NCI-H187 treated with DMSO at 0.1 percent for 48 hours (cell line): ENCODE measurements around the gene B9D2.

Experiments used
- DNase-seq: peaks from one replicate; lab custom pipeline; 2025; lab: John Stamatoyannopoulos, UW

Gene B9D2

DNA sequence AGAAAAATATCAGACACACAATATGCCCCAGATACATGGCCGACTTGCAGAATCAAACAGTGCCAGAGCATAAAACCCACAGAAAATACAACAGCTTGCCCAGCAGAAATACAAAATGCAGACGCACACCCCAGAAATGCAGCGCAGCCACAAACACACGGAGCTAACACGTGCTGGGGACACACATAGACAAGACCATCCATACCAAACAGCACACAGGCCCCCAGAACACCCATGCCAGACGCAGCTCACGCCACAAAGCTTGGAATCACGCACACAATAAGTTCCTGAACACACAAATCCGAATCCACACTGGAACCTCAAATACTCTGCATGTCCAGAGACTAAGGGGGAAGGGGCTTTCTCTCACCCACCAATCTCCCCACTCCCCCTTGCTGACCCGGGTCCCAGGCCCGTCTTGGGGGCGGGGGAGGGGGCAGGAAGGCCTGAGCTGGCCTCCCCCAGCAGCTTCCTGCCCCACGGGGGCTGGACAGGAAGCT is 36.8 kb downstream of the B9D2 start:
- DNase-seq: no peak

- DNase-seq: no peak
Measured at GRCh38 chr19:41325947-41326706, 37.8 kb downstream of the B9D2 start.

GRCh38 chr19:41325640-41325946 is 38.4 kb downstream of the B9D2 start:
- no peak for DNase-seq

DNA sequence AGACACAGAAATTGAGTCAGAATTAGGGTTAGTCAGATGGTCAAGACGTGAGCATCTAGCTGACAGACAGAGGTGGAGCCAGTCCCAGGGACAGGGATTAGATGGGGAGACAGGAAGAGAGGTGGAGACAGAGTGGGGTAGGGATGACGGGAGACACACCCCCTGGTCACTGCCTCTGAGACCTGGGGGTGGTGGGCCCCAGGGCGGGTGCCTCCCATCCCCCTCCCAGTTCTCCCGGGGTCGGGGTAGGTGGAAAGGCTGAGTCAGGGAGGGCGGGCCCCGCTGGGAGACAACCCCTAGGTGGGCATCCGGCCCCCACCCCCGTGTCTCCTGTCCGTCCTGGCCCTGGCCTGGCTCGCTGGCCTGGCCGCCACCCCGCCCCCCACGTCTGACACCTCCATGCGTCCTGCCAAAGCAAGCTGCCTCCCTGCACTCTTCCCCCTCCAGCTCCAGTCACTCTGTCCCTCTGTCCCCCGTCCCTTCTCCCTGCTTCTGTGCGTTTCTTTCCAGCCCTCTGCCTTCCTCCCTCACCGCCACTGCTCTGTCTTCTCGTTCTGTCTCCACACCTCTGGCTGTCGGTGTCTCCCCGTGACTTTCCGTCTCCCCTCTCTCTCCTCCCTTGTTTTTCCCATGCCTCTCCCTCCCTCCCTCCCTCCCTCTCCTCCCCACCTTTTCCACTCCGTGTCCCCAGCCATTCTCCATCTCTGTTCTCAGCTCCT is 38.9 kb downstream of the B9D2 start:
- no peak for DNase-seq

GRCh38 chr19:41324231-41324702 is 39.7 kb downstream of the B9D2 start:
- no peak for DNase-seq

DNA sequence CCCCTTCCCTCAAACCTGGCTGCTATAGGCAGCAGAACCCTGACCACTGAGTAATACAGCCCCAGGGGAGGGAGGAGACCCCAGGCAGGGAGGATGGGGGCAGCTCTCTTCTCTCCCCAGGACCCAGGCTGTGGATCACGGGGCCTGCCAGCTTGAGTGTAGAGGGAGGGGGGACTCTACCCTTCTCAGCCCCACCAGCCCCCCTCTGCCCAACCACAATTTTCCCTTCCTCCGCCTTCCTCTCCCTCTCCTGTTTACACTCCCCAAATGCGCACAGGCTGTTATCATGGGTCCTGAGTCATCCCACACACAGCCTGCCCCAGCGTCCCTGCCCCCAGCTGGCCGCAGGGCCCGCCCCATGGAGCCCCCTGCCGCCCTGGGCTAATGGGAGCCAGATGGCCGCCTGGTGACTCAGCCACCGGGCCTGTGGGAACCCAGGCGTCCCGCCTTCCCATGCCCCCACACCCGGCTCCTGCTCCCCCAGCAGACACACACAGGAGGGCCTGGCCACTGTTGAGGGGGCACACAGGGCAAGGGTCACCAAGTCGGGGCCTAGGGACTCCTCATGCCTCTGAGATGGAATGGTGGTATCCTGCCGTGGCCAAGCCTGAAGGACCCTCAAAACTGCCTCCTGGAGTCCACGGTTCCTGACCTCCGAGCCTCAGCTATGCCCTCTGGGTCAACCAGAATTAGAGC is 40.4 kb downstream of the B9D2 start:
- no peak for DNase-seq

DNA sequence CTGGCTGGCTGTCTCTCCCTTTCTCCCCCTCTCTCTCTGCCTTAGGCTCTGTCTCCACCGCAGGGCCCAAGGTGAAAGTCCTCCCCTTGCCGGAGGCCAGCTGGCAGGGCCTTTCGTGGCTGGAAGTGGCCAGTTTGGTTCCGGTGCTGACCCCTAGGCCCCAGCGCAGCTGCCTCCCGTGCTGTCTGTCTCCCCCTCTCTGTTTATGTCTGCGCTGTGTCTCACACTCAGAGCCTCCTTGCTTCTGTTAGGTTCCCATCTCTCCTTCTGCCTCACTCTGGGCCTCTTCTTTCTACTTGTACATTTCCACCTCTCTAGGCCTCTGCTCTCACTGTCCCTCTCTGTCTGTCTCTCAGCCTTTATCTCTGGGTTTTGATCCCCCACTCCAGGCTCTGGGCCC is 40.9 kb downstream of the B9D2 start:
- no peak for DNase-seq

DNA sequence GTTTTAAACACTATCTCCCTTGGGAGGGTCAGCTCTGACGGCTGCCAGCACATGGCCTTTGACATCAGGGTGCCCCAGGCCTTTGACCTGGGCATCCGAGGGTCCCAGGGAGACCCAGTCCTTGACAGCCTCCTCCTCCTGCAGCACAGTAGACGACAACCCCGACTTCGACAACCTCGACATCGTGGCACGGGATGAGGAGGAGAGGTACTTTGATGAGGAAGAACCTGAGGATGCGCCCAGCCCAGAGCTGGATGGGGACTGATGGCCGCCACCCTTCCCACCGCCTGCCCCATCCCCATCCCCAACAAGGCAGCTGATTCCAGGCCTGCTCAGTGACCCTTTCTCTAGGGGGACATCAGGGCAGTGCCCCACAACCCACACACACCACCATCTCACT is 41.5 kb downstream of the B9D2 start:
- DNase-seq: no peak

DNA sequence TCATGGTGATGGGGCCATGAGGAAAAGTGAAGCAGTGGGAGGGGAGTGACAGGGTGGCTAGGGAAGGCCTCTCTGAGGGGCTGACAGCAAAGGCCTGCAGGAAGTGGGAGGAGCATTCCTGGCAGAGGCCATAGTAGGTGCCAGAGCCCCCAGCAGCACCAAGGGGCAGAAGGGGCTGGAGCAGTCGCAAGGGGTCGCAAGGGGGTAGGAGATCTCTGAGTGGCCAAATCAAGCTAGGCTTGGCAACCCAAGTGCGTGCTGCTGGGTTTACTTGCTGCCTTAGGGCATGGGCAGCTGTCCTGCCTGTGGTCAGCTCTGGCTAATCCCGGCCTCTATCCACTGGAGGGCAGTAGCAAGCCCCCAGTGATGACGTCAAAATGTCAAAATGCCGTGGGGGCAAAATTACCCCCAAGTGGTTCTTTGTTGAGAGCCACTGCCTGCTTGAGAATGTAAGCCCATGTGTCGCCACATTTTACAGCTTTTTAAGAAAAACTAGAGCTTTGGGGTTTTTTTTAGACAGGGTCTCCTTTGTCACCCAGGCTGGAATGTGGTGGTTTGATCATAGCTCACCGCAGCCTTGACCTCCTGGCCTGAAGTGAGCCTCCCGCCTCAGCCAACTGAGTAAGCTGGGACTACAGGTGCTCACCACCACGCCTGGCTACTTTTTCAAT is 42.2 kb downstream of the B9D2 start:
- DNase-seq: no peak

DNA sequence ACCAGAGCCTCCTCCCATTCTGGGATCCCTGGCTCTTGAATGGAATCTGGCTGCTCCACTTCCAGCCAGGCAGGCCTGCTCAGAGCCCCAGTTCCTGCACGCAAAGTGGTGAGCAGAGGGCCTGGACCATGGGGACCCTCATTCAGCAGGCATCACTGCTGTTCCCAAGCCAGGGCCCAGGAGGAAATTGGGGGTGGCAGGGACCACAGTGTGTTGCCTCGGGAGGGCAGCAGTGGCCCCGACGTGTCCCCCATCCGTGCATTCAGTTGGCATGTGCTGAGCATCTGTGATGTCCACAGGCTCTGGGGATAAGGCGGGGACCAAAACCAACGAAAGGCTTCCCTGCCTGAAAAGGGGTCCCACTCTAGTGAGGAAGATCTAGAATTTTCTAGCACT is 42.7 kb downstream of the B9D2 start:
- DNase-seq: no peak

DNA sequence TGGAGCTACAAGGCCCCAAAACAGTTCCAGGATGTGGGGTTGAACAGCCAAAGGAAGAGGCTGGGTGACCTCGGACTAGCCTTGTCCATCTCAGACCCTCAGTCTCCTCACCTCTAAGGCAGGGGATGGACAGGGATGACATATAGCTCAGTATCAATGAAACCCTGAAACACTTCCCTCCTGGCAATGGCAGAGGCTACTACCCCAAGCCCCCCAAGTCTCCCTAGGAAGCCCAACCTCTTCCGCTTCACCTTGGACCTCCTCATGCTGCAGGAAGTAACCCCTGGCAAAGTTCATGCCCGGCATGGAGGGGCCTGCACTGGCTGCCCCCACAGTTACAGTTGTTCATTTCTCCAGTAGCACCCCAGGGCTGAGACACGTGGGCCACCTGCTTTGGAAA is 43.4 kb downstream of the B9D2 start:
- DNase-seq: no peak

- DNase-seq: no peak
Measured at GRCh38 chr19:41320185-41320518, 43.8 kb downstream of the B9D2 start.

- DNase-seq: no peak
Measured at GRCh38 chr19:41319500-41320184, 44.3 kb downstream of the B9D2 start.

GRCh38 chr19:41318696-41319499 is 45.1 kb downstream of the B9D2 start:
- DNase-seq: no peak

- no peak for DNase-seq
Measured at GRCh38 chr19:41316306-41316920, 47.5 kb downstream of the B9D2 start.

- no peak for DNase-seq
Measured at GRCh38 chr19:41311613-41312012, 52.3 kb downstream of the B9D2 start.

GRCh38 chr19:41311072-41311471 is 52.9 kb downstream of the B9D2 start:
- DNase-seq: no peak

- DNase-seq: peak; percentile 40
Measured at GRCh38 chr19:41310033-41310831, 53.7 kb downstream of the B9D2 start, which contains the start of gene CCDC97. CCDC97 (plus strand) TSS chr19:41310172; CDS start chr19:41310311, 139 bp downstream.

DNA sequence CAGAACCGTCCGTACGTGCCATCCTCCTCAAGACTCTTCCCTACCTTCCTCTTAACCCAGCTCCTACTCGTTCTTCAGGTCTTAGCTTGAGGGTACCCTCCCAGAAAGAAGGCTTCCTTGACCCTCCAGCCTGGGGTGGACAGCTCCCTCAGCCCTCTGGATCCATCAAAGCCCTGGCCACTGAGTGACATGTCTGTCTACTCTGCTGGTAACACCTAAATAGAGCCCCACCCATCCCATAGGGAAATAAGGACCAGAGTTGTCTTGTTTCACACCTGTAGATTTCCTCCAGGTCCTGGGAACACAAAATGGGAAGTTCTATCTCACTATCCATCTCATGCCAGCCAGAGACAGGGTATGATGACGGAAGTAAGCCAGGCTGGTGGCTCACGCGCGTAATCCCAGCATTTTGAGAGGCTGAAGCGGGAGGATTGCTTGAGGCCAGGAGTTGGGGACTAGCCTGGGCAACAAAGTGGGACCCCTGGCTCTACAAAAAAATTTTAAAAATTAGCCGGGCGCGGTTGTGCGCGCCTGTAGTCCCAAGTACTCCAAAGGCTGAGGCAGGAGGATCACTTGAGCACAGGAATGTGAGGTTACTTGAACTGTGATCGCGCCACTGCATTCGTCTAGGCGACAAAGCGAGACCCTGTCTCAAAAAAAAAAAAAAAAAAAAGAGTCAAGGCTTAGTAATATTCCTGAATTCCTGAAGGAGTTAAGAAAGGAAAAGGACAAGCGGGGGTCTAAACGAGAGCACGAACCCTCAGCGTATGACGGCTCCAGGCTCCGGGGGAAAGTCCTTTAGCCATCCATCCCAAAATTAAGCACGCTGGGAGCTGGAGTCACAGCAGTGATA is 54.5 kb downstream of the B9D2 start:
- no peak for DNase-seq
